Measurements from ENCODE around the gene GIMAP8.

GRCh38 chr7:150466477-150466876 lies 16.0 kb downstream of the GIMAP8 start:
- TF ChIP-seq ZNF184 (tag by site-specific recombination; IDR thresholded peaks at IDR 0.05) = no peak
- no peak for TF ChIP-seq ZNF248 (tag by site-specific recombination; IDR thresholded peaks at IDR 0.05)
- TF ChIP-seq CTCF (tag by site-specific recombination; IDR thresholded peaks at IDR 0.05) = no peak
- TF ChIP-seq ZNF624 (tag by site-specific recombination; IDR thresholded peaks at IDR 0.05) = no peak
- no peak for TF ChIP-seq ZNF391 (tag by site-specific recombination; IDR thresholded peaks at IDR 0.05; ENCODE audit: borderline replicate concordance, low read depth)
- no peak for TF ChIP-seq ZNF366 (tag by site-specific recombination; conservative IDR thresholded peaks at IDR 0.05)
- no peak for TF ChIP-seq ZBTB1 (tag by site-specific recombination; IDR thresholded peaks at IDR 0.05)
- no peak for TF ChIP-seq AEBP2 (tag by site-specific recombination; IDR thresholded peaks at IDR 0.05; ENCODE audit: borderline replicate concordance)
- no peak for TF ChIP-seq ZNF362 (tag by site-specific recombination; IDR thresholded peaks at IDR 0.05)
- TF ChIP-seq HIC1 (tag by site-specific recombination; IDR thresholded peaks at IDR 0.05) = no peak

All from HEK293 (cell line).